Body of pancreas (tissue), 4 donors: ENCODE data around the gene IKZF3. TPM values are rescaled to one million over a fixed set of nuclear protein-coding genes. Genes with fewer than 3 reads are reported as not detected.

Experiments
- ATAC-seq: fragments of 150-250 bp; one replicate; pipeline ENCODE4 v1.9.1; 2016
- DNase-seq, 4 donors: peaks; one replicate each; pipeline ENCODE4 v3.0.0-alpha.2; 2019
- H3K27ac ChIP-seq, 4 donors: fragments of 200-600 bp; sonication (generic); 1 replicate in 3 of 4; 2 replicates in 1 of 4; pipeline versions ENCODE4 v1.5.1 to v1.6.1; 2016 to 2019; ENCODE audit warnings: mild to moderate bottlenecking in 1 of 4, mixed read lengths in 1 of 4, moderate library complexity in 1 of 4
- H3K27me3 ChIP-seq, 2 donors: fragments of 200-600 bp; sonication (generic); one replicate each; pipeline ENCODE4 v1.6.0; 2016; ENCODE audit warnings: mild to moderate bottlenecking in 1 of 2
- H3K36me3 ChIP-seq, 2 donors: fragments of 200-600 bp; sonication (generic); replicated peaks in 1 of 2; 2 replicates each; pipeline ENCODE4 v1.5.1; 2016; ENCODE audit warnings: low read depth in 2 of 2; ENCODE audit not compliant: insufficient read depth in 1 of 2
- H3K4me1 ChIP-seq: fragments of 200-600 bp; sonication (generic); one replicate; pipeline ENCODE4 v1.6.0; 2016
- H3K4me3 ChIP-seq, 2 donors: fragments of 200-600 bp; sonication (generic); 1 replicate in 1 of 2; 2 replicates in 1 of 2; pipeline ENCODE4 v1.5.1; 2016 to 2019
- H3K9me3 ChIP-seq, 3 donors: fragments of 200-600 bp; sonication (generic); 1 replicate in 2 of 3; 2 replicates in 1 of 3; pipeline ENCODE4 v1.5.1; 2016
- POLR2A ChIP-seq, 3 donors: fragments of 450-650 bp; IDR thresholded peaks; one replicate each; pipeline ENCODE4 v1.6.1; 2016; ENCODE audit warnings: antibody characterized with exemption in 3 of 3, mild to moderate bottlenecking in 2 of 3
- WGBS, 2 donors: methylation state at CpG; one replicate each; pipeline ENCODE4 v1.1.5; 2017; 5-methylcytosine and 5-hydroxymethylcytosine counted together
- intact Hi-C: fragments of 100-400 bp; cut with DNase I; formaldehyde crosslinking; loops from one replicate; pipeline ENCODE4 v1.15.1; 2023
- total RNA-seq, 2 donors: library from RNA; depleted of rRNA; stranded (reverse); fragments of >200 nt; gene quantifications; one replicate each; pipeline ENCODE4 v1.1.0, GENCODE V29; 2016
- TF ChIP-seq, protein P1 (sequence below), 7 experiments: fragments of 450-650 bp in 4 of 7; fragments of 200-600 bp in 3 of 7; sonication (generic) in 3 of 7; IDR thresholded peaks; one replicate each; pipeline ENCODE4 v1.5.1; 2016 to 2019; ENCODE audit warnings: antibody characterized with exemption in 7 of 7

The IKZF3 gene
- total RNA-seq, 2 donors from 2014 or later: 0.78 to 0.99 TPM

DNA sequence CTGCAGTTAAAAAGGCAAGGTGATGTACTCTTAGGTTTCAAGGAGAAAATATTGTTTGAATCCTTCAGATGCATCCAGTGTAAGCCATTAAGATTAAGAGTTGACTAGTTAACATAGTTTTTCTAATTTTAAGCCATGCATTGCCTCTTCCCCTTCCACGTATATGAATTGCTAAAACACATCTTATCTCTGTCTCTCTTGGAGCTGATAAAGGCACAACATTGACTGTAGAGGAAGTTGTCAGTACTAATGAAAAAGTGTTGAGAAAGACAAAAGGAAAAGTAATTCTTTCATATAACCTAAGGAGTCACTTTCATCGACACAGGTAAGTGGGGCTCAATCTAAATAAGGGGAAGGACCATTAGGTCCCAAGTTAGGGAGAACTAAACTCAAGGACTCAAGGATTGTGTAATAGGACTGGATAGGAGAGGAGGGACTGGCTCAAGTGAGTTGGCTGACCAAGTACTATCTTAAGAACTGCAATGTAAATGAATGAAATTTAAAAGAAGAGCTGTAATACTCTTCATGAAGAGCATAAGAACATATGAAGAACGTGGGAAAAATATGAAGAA, 70.7 kb downstream of the IKZF3 start:
- 31 to 35% methylated on average over 3 of the region's 3 CpGs for WGBS, 2 donors
- intact Hi-C loops: no loop called here
- Histone ChIP-seq H3K36me3 (no peaks in the 10 kb centered on the region), H3K27ac (no peak overlapping the region), H3K4me3 (no peak overlapping the region), H3K4me1 (no peaks in the 10 kb centered on the region), H3K27me3 (no peaks in the 10 kb centered on the region), H3K9me3 (no peaks in the 10 kb centered on the region)
- no peak for TF ChIP-seq POLR2A (IDR thresholded peaks at IDR 0.05)
- TF ChIP-seq, protein P1, sequence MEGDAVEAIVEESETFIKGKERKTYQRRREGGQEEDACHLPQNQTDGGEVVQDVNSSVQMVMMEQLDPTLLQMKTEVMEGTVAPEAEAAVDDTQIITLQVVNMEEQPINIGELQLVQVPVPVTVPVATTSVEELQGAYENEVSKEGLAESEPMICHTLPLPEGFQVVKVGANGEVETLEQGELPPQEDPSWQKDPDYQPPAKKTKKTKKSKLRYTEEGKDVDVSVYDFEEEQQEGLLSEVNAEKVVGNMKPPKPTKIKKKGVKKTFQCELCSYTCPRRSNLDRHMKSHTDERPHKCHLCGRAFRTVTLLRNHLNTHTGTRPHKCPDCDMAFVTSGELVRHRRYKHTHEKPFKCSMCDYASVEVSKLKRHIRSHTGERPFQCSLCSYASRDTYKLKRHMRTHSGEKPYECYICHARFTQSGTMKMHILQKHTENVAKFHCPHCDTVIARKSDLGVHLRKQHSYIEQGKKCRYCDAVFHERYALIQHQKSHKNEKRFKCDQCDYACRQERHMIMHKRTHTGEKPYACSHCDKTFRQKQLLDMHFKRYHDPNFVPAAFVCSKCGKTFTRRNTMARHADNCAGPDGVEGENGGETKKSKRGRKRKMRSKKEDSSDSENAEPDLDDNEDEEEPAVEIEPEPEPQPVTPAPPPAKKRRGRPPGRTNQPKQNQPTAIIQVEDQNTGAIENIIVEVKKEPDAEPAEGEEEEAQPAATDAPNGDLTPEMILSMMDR (IDR thresholded peaks at IDR 0.05): no peak
- no peak for DNase-seq
- no peak for ATAC-seq

DNA sequence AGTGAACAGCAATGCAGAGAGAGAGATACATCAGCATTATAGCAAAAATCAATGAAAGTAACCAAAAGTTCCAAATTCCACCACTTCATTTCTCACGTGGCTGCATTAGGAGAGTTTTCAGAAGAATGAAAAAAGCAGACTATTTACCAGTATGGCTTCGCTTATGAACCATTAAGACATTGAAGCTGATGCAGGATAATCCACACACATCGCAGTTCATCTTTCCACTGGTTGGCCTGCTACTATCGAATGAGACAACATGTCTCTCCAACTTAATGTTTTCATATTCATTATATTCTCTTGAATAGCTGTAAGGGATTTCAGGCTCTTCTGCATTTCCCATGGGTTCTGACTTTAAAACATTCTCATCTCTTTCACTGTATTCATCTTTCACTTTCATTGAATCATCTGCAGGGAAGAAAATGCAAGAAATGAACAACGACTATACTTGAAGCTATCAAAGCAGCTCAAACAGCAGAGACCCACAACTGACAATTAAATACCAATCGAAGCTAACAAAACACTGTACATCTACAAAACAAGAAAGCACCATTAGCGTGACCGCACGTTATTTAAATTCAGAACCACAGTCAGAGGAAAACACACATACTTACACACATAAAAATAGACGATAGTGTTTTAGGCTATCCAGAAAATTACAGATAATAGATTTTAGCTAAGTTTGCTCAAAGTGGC, 71.4 kb downstream of the IKZF3 start:
- intact Hi-C loops: no loop called here
- WGBS, 2 donors: 69 to 70% methylated on average over 10 of the region's 10 CpGs
- H3K4me3 ChIP-seq: no peak overlapping the region
- TF ChIP-seq POLR2A (IDR thresholded peaks at IDR 0.05): no peak
- TF ChIP-seq, protein P1 (IDR thresholded peaks at IDR 0.05): no peak
- ATAC-seq: no peak
- DNase-seq: no peak
- H3K27me3 ChIP-seq: no peaks in the 10 kb centered on the region
- H3K36me3 ChIP-seq: no peaks in the 10 kb centered on the region
- H3K4me1 ChIP-seq: no peaks in the 10 kb centered on the region
- H3K27ac ChIP-seq: no peak overlapping the region
- no peaks in the 10 kb centered on the region for H3K9me3 ChIP-seq

DNA sequence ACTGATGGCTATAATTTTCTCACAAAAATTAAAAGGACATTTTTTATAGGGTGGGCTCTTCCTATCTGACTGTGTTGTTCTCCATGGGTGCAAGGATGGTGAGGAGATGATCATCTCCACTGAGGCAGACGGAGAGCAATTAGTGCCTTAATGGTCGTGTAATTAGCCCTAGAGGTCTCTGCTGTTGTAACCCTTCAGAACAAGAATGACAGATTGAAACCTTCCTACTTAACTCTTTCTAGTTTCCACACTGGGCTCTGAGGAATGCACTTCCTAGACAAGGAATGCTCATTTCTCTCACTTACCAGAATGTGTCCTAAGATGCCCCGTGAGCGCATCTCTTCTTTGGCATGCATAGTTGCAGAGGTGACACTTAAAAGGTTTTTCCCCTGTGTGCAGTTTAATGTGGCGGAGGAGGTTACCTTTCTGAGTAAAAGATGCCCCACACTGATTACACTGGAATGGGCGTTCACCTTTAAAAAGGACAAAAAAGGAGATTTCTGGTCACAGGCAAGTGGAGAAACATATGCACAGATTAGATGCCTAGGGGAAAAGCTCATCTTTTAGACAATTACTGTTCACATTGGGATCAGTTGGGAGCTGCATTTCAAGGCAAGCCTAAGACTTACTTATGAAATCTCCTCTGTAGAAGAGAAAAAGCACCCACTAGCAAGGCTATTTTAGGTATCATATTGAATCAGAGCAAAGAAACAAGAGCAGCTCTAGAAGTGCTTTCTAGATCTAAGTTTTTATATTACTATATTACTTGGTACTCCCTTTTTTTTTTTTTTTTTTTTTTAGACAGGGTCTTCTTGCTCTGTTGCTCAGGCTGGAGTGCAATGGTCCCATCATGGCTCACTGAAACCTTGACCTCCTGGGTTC, 72.8 kb downstream of the IKZF3 start:
- 57 to 59% methylated on average over 6 of the region's 6 CpGs for WGBS, 2 donors
- Histone ChIP-seq H3K27ac (no peak overlapping the region), H3K36me3 (no peaks in the 10 kb centered on the region), H3K4me1 (no peaks in the 10 kb centered on the region), H3K27me3 (no peaks in the 10 kb centered on the region), H3K9me3 (no peaks in the 10 kb centered on the region), H3K4me3 (no peak overlapping the region)
- no peak for DNase-seq
- intact Hi-C loops: no loop called here
- TF ChIP-seq, protein P1 (IDR thresholded peaks at IDR 0.05): no peak
- no peak for TF ChIP-seq POLR2A (IDR thresholded peaks at IDR 0.05)
- no peak for ATAC-seq

DNA sequence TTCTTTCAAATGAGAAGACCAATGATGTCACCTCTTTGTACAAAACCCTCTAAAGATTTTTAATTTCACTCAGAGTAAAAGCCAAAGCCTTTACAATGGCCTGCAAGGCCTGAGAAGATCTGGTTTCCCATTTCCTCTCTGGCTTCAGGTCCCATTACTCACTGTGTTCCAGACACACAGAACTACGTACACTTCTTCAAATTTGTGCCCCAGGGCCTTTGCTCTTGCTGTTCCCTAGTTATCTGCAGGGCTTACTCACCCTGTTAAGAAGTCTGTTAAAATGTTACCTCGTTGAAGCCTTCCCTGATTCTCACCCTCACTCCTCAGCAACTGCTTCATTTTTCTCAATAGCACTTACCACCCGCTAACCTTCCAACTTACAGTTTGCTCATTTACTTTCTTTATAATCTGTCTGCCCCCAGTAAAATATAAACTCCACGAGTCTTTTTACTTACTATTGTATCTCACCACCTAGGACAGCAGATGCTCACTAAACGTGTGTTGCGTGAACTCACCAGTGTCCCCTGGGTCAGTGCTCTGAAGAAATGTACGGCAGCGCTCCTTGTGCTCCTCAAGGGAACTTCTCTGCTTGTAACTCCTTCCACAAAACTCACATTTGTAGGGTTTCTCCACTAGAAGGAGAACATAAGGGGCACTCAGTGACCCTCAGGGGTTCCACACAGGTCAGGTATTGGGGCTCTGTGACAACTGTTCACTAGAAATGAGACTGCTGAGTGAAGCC, 76.2 kb downstream of the IKZF3 start:
- Histone ChIP-seq H3K27ac (no peak overlapping the region), H3K27me3 (no peaks in the 10 kb centered on the region), H3K9me3 (no peaks in the 10 kb centered on the region), H3K4me1 (no peaks in the 10 kb centered on the region), H3K36me3 (no peaks in the 10 kb centered on the region), H3K4me3 (no peak overlapping the region)
- ATAC-seq (no peak), DNase-seq (no peak)
- 78 to 79% methylated on average over 8 of the region's 8 CpGs for WGBS, 2 donors
- TF ChIP-seq, protein P1 (IDR thresholded peaks at IDR 0.05): no peak
- no peak for TF ChIP-seq POLR2A (IDR thresholded peaks at IDR 0.05)
- intact Hi-C loops: no loop called here
